GM21529 (cell line): ENCODE data around the gene NTRK1.

Source experiments
- ATAC-seq: cut with Tn5 transposase; IDR thresholded peaks from one replicate; pipeline ENCODE4 v1.9.1; 2021; ENCODE audit not compliant: unreplicated experiment

The NTRK1 gene

GRCh38 chr1:156930483-156930882, 69.8 kb downstream of the NTRK1 start:
- ATAC-seq: no peak
